Fibroblast of pulmonary artery (primary cell): ENCODE data around the gene NIT2.
A peak's percentile ranks its signal among the peaks of the same experiment; 100 is the strongest.
"Not testable (repeated sequence)": the region's sequence is repeated elsewhere in the genome, so short reads cannot be mapped to it uniquely, and the experiment has no call there.

Source experiments
- DNase-seq: peaks from one replicate; pipeline ENCODE4 v3.0.0-alpha.2; 2010; ENCODE audit warnings: low read depth
- H3K4me3 ChIP-seq: replicated peaks from 2 replicates; pipeline ENCODE4 v1.5.1; 2011; ENCODE audit warnings: low read depth, mild to moderate bottlenecking, control low read depth, low read length, moderate library complexity
- TF ChIP-seq, protein P1 (sequence below): IDR thresholded peaks from 2 replicates; pipeline ENCODE4 v1.5.1; 2011; ENCODE audit warnings: mild to moderate bottlenecking, control low read depth, low read length, inconsistent platforms; ENCODE audit errors: missing control alignments

Gene NIT2

GRCh38 chr3:100338911-100339310, 4.4 kb downstream of the NIT2 start:
- no peak for DNase-seq
- TF ChIP-seq, protein P1, sequence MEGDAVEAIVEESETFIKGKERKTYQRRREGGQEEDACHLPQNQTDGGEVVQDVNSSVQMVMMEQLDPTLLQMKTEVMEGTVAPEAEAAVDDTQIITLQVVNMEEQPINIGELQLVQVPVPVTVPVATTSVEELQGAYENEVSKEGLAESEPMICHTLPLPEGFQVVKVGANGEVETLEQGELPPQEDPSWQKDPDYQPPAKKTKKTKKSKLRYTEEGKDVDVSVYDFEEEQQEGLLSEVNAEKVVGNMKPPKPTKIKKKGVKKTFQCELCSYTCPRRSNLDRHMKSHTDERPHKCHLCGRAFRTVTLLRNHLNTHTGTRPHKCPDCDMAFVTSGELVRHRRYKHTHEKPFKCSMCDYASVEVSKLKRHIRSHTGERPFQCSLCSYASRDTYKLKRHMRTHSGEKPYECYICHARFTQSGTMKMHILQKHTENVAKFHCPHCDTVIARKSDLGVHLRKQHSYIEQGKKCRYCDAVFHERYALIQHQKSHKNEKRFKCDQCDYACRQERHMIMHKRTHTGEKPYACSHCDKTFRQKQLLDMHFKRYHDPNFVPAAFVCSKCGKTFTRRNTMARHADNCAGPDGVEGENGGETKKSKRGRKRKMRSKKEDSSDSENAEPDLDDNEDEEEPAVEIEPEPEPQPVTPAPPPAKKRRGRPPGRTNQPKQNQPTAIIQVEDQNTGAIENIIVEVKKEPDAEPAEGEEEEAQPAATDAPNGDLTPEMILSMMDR, result no peak
- H3K4me3 ChIP-seq, result no peak overlapping the region

DNA sequence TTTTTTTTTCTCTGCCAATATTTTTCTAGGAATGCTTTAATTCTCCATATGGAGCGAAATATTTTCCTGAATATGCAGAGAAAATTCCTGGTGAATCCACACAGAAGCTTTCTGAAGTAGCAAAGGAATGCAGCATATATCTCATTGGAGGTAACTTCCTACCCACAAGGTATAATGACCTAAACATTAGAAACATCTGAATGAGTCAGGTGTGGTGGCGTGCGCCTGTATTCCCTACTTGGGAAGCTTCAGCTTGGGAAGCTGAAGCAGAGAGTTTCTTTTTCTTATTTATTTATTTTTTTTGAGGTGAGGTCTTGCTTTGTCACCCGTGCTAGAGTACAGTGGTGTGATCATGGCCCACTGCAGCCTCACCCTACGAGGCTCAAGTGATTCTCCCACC, 5.2 kb downstream of the NIT2 start:
- DNase-seq, result no peak
- H3K4me3 ChIP-seq, result no peak overlapping the region
- TF ChIP-seq, protein P1, result no peak

- TF ChIP-seq, protein P1, result no peak
- no peak for DNase-seq
- no peak overlapping the region for H3K4me3 ChIP-seq
Measured at GRCh38 chr3:100340527-100340926, 6.0 kb downstream of the NIT2 start.

DNA sequence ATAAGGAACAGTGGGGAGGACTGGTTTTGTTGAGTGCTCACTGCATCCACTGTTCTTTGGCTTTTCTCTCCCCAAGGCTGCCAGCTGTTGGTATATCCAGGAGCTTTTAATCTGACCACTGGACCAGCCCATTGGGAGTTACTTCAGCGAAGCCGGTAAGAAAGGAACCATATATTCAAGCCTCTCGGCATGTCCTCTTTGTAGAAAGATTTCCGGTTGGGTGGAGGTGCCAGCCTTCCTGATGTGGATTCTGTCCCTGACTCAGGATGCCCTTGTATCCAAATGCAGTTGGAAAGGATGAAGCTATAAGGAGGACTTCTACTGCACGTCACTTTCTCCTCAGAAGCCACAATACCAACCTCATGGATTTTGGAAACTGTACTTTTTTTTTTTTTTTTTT, 14.2 kb downstream of the NIT2 start:
- TF ChIP-seq, protein P1, result no peak
- no peak for DNase-seq
- no peak overlapping the region for H3K4me3 ChIP-seq

GRCh38 chr3:100351770-100352169, 17.2 kb downstream of the NIT2 start:
- not testable (repeated sequence) for H3K4me3 ChIP-seq, DNase-seq

- H3K4me3 ChIP-seq, result no peak overlapping the region
- TF ChIP-seq, protein P1, result no peak
- DNase-seq, result no peak
Measured at GRCh38 chr3:100352296-100353231, 18.0 kb downstream of the NIT2 start.

GRCh38 chr3:100354850-100355249, 20.3 kb downstream of the NIT2 start:
- DNase-seq, result peak; percentile 16
- H3K4me3 ChIP-seq, result no peak overlapping the region
- TF ChIP-seq, protein P1, result no peak
